HG03095 (cell line): Measurements from ENCODE around the gene U2AF1L4.

Source experiments
- ATAC-seq: cut with Tn5 transposase; IDR thresholded peaks from one replicate; pipeline ENCODE4 v1.9.1; 2021; ENCODE audit warnings: moderate library complexity; ENCODE audit not compliant: unreplicated experiment

Gene U2AF1L4

GRCh38 chr19:35757749-35758608, 12.8 kb upstream of the U2AF1L4 start, which contains the start of gene PROSER3:
PROSER3 (plus strand) TSS chr19:35758176; CDS start chr19:35758216, 40 bp downstream.
- ATAC-seq = peak; percentile 85

DNA sequence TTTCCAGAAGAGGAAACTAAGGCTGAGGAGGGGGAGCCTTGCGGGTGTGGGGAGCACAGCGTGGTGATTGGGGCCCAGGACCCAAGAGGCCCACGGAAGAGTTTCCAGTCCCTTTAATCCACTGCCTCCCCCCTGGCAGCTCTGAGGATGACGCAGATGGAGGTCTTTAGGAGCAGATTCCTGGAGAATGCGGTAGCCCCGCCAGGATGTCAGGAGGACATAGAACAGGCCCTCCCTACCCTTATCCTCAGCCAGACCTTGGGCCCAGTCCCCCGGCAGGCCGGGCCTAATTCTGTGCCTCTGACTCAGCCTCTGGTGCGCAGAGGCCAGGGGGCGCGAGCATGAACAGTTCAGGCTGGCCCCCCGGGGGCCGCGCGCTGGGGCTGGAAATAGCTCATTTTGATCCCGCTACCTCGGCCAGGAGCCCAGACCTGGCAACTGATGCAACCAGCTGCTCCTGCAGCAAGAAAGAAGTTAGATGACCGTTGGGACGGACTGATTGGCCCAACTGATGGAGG, 12.1 kb upstream of the U2AF1L4 start:
- no peak for ATAC-seq

GRCh38 chr19:35756377-35757230, 11.4 kb upstream of the U2AF1L4 start, which contains the start of gene HSPB6:
HSPB6 (minus strand) TSS chr19:35757029; CDS start chr19:35757008, 21 bp downstream.
- no peak for ATAC-seq

DNA sequence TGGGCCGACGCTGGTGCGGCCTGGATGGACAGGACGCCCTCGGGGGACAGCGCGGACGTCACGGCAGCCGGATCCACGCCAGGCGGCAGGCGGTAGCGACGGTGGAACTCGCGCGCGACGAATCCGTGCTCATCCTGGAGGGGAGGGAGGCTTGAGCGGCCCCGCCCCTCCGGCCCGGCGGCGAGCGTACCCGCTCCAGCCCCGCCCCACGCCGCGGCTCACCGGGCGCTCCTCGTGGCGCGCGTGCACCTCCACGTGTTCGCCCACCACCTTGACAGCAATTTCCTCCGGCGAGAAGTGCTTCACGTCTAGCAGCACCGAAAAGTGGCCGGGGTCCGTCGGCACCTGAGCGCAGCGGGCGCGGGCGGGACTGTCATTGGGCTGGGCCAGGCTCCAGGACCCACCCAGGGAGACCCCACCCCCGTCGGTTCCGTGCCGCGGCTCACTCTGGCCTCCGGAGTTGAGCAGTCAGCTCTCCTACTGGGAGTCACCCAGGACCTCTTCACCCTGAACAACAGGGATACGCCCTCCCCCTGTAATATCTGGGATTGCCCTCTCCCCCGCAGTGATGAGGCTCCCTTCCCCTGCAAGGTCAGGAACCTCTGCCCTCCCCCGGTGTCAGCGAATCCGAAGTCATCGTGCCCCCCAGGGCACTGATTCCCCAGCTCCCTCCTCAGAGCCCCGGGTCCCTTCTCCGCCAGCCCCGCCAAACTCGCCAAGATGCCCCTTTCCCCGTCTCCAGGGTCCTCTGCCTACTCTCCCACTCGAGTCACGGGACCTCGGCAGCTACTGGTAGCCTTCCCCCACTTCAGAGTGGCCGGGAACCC, 10.5 kb upstream of the U2AF1L4 start:
- no peak for ATAC-seq

DNA sequence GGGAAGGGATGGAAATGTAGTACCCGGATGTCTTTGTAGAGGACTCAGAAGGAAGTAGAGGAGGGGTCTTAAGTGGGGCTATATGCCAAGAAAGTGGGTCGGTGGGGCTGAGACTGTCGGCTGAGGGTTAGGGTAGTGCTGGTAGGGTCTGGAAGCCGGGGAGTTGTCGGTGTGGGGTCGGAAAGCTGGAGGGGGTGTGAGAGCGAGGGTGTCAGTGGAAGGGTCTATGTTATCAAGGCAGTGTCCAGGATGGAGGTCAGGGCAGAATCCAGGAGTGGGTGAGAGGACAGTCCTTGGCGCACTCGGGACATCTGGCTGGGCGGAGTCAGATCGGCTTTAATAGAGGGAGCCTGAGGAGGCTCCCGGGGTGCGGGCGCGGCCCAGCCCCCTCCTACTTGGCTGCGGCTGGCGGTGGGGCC, 9.9 kb upstream of the U2AF1L4 start:
- ATAC-seq = no peak

DNA sequence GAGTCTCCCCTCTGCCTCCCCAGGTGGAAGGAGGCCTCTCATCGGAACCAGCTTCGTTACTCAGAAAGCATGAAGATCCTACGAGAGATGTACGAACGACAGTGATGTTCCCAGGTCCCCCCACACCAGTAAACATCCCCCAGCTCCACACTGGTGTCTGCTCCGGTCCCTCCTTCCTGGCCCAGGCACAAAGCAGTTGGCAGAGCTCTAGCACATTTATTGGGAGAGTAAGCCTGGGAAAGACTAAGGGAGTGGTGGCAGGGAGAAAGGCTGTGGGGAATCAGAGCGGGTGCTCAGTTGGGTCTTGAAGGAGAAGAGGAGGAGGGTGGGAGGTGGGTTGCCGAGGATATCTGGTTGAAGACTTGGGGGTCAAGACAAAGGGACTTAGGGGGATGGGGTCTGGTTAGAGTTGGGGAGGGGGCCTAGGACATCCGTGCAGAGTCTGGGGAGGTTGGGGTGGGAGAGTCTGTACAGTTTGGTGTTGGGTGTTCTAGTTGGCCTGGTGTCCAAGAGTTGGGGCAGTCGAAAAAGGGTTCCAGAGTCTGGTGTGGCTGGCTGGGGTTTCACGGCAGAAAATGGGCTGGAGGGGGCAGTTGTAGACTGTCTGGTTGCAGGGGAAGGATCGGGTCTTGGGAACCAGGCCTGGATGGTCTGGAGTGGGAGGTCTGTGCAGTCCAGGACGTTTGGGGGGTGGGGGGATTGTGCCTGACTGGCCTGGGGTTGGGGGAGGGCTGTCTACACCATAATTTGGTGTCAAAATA, 9.3 kb upstream of the U2AF1L4 start:
- no peak for ATAC-seq

- no peak for ATAC-seq
Measured at GRCh38 chr19:35753634-35754369, 8.6 kb upstream of the U2AF1L4 start.

- no peak for ATAC-seq
Measured at GRCh38 chr19:35752746-35753350, 7.6 kb upstream of the U2AF1L4 start.

DNA sequence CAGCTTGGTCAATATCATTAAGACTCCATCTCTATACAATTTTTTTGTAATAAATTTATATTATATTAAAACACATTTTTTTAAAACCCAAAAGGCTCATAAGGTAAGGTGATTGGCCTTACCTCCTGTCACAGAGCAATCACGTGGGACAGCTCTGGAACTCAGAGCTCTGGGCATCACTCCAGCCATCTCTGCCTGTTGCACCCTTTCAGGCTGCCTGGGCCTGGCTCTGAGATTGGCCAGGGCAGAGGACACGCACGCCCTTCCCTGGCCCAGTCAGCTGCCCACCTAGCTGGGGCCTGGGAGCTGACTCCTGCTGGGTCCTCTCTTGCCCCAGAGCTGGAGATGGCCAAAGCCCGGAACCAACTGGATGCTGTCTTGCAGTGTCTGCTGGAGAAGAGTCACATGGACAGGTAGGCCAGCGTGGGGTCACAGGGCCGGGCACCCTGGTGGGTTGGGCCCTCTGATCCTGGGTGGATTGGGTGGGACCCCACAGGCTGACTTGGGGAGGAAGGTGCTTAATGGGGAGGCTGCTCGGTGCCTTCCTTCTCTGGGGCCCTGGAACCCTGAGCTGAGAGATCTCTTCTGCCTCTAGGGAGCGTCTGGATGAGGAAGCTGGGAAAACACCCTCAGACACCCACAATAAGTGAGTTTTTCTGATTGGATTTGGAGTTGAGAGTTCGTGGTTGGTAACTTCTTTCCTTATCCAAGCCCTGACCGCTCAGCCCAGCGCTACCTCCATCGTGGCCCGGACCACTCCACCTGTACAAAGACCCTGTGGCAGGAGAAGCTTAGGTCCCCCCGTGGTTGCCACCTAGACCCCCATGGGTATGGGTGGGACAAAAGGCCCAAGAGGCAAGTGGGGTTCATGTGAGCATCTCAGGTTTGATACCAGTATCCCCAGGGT, 6.9 kb upstream of the U2AF1L4 start:
- no peak for ATAC-seq

DNA sequence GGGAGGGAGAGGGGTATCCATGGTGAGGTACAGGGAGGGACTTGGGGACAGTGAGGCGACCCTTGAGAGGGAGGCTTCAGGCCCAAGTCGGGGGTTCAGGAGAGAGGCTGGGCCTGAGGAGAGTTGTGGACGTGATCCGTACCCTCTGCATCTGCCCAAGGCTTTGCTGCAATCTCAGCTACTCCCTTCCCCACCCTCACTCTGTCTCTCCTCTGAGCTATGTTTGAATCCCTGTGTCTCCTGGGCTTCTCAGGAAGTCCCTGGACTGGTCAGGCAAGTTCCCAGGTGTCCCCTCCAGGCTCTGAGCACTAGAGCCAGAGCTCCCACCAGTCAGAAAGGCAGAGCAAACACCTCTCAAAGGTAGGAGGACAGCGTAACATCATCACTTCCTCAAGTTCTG, 4.9 kb upstream of the U2AF1L4 start:
- ATAC-seq = no peak

GRCh38 chr19:35748106-35749020, 3.1 kb upstream of the U2AF1L4 start, which contains the start of gene LIN37:
LIN37 (plus strand) TSS chr19:35748576; CDS start chr19:35748725, 149 bp downstream.
- ATAC-seq = peak; percentile 68

GRCh38 chr19:35746531-35746930, 1.3 kb upstream of the U2AF1L4 start:
- ATAC-seq = no peak

- no peak for ATAC-seq
Measured at GRCh38 chr19:35746087-35746462, 857 bp upstream of the U2AF1L4 start.

DNA sequence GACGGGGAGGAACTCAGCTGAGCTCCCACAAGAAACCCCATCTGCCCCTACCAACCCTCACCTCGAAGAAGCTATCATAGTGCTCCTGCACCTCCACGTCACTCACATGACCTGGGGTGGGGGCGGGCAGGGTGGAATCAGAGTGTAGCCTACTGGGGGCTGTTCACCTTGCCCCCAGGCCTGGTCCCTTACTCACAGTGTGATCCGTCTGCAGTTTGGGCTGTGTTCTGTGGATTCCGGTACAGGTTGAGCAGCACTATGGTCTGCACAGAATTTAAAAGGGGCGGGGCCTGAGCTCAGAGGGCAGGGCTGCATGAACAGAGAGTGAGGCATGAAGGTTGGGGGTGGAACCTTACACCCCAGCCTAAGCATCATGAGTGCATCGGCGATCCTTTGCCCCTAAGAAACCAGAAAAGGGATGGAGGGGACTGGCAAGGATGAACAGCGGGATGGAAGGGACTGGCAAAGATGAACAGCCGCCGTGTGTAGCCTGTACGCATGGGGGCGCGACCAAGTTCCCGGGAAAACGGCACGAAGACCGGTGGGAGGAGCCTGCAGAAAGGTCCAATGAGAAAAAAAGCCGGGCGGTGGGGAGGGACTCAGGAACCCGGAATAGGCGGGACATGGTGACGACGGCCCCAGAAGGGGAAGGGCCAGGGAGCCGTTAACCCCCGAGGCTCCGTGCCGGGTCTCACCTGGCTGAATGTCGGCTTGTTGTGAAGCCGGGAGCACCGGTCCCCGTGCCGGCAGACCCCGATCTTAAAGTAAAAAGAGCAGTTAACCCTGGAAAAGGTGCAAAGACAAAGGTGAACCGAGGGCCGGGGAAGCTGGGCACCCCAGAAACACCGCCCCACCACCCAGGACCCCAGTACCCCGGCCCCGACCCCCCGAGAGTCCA, 539 bp downstream of the U2AF1L4 start:
- peak; percentile 36 for ATAC-seq

- no peak for ATAC-seq
Measured at GRCh38 chr19:35743640-35744429, 1.4 kb downstream of the U2AF1L4 start.
